ENCODE data around the gene CEP41.

CEP41 gene

DNA sequence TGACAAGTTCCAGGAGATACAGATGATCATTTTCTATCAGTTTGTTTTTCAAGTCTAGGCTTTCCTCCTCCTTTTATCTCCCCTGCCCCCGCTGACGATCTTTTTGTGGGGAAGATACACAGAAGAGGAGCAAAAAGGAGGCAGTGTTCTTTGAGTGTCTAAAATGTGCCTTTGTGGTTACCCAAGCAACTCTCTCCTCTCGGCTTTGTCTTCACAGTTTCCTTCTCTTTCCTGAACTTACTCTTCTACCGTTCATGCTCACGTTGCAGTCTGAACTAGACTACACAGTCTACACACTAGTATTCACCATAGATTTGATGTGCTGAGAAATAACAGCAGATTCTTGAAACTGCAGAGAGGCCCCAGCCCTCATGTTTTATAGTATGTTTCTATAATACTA, 23.6 kb downstream of the CEP41 start:
- peak in 3 of 6 experiments; percentile 21 to 51 (median 44) for DNase-seq

DNA sequence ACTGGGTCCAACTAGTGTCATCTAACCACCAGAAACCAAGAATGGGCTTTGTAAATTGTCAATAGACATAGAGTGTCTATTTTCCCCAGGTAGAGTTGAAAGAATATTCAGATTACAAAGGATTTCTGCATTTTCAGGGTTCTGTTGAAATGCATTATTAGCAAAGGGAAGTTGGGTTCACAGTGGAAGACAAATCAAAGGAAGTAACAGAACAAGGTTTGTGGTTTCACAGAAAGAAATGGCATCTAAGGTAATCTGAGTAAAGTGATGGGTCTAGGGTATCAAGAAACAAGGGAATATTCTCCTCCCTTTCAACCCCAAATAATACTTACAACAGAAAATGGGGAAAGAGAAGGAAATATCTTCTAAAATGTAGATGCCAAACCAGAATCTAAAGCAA, 25.8 kb downstream of the CEP41 start:
- peak in 3 of 6 experiments; percentile 34 to 49 (median 42) for DNase-seq

DNA sequence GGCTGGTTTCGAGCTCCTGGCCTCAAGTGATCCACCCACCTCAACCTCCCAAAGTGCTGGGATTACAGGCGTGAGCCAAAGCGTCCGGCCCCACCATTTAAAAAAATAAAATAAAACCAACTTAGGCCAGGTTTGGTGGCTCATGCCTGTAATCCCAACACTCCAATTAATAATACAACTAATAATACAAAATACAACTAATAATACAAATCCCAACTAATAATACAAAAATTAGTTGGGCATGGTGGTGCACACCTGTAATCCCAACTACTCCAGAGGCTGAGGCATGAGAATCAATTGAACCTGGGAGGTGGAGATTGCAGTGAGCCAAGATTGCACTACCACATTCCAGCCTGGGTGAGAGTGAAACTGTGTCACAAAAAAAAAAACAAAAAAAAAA, 27.6 kb downstream of the CEP41 start:
- DNase-seq = no peak

DNA sequence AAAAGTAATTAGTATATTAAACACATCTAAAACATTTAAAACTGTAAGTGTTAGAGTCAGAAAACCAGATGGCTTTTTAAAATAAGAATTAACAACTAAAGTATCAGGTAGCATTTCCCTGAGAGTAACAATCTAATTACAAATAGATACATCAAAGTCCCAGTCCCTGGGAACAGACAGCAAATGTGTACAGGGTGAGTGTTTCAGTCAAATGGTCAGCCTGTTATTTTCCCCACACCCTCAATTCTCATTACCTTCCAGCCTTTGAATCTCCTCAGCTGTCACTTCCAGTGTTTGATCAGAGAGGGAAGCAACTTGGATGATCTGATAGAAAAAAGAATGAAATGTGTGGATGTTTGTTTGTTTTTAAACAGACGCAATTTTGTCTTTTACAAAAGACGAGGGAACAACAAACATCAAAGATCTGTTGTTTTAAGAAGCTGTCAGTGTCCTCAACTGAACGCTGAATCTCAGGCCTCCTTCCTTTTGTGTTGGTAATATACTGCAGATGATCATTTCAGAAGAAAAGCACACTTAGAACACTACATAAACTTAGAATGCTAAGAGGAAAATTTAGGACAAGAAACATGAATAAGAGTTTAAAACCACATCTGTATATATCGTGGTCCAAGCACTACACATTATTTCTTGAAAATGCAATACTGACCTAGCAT, 29.8 kb downstream of the CEP41 start:
- no peak for DNase-seq

DNA sequence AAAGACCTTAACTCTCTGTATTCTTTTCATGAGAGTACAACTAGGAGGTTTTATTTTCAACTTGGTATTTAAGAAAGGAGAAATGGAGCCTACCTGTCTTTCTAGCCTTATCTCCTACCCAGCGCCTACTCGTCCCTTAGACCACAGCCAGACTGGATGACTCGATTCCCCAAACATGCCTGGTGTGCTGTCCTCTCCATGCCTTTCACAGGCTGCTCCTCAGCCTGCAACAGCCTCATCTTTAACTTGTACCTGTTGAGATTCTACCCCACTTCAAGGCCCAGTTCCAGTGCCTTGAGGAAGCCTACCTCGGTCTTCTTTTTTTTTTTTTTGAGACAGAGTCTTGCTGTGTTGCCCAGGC, 31.1 kb downstream of the CEP41 start:
- no peak for DNase-seq

DNA sequence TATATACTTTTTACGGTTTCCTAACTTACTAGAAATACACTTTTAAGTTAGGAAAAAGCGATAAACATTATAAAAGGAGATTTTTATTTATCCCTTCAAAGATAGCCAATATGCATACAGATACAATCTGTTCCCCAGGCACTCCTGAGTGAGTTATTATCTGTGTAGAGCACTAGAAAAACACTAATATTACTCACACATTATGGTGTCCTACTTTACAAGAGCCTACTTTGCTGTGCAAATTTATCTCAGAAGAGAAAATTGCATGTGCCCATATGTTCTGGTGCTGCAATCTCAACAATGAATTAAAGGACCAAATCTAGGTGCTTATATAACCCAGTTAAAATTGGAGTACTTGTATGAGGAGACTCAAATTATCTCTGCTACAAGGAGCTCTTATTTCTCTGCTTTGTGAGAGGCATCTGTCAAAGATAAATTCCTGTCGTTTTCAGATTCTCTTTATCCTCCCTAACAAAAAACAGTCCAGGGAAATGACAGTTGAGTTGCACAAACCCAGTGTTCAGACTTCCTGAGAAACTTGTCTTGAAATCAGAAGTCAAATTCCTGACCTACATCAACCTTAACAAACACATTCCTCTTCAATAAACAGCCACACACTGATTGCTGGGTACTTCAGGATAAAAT, 31.6 kb downstream of the CEP41 start:
- DNase-seq = no peak

DNA sequence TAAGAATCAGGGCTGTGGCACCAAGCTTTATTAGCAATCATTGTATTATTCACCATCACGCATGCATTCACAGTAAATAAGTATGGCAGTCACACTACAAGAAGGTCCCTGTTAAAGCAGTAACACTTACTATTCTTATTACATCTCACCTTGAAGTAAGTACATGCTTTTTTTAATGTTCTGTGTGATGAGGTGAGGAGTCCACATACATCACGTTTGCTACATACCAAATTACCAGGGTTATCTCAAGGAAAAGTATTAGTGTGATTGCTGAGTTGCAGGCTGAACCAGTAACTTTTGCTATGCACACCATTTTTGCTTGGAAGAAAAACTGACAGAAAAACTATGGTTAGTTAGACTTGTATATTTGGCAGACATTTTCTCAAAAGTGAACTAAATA, 35.8 kb downstream of the CEP41 start:
- DNase-seq = no peak

DNA sequence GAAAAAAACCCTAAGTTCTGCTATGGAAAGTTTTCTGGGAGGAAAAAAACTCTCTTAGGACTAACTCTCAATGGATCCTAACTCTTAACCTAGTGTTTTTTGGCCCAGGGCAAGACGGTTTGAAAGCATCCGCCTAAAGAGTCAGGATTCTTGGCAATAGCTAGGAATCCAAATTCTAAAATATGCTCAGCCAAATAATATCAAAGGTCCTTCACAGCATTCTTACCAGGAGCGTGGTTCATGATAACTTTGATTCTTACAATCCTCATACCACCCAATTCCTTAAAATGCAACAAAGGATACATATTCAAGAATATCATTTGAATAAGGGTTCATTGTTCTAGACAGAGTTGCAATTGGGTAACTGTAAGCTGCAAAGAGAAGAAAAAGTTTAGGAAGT, 39.2 kb downstream of the CEP41 start:
- DNase-seq = no peak

DNA sequence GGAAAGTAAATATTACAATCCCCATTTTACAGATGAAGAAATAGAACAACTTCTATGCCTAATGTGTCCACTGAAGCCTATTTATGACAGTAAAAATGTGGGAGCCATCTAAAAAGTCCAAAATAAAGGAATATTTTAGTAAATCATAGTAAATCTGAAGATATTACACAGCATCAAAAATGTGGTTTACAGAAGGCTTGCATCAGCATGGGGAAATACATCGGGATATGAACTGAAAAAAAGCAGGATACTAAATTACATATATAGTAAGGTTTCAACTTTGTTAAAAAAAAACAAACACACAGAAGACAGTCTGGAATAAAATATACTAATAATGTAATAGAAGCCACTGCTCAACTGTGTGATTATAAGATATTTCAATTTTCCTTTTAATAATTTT, 39.7 kb downstream of the CEP41 start:
- DNase-seq = no peak

DNA sequence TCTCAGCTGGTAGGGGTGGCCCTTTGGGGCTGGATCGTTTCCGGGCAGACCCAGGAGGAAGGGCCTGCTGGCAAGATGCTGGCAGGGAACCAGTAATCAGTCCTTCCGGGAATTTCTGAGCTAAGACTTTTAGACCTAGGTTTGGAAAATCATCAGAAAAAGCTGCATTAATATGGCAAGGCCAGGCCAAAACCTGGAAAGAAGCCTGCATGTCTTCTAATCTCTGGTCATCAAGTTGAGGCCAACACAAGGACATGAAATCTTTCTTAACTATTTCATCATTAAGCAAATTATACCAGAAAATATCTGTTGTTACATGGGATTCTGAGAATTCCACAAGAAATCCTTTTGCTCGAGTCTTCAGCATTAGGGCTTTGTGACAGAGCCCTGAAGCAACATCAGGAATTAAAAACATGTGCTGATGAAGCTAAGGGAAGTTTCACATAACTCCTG, 40.7 kb downstream of the CEP41 start:
- DNase-seq = no peak

DNA sequence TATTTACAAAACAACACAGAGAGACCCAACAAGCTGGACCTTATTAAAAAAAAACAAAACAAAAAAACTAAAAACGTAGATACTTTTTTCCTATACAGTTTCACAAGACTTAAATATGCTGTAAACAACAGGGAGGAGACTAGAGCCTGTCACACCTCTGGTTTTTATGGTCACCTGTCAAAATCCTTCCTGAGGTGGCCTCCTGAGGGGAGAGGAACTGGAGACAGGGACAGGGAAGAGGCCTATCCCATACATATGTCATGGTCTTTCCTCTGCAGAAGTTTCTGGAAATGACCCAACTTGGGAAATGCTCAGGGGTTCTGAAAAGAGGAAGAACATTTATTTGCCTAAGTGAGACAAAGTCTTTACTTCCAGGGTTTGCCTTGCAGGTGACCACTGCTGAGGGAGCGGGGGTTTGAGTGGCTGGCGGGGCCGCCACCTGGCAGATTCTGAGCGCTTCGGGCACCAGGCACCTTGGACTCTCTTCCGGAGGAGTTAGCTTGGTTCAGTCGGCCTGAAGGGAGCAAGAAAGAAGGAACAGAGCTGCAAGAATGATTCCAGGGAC, 42.2 kb downstream of the CEP41 start:
- no peak for DNase-seq

DNA sequence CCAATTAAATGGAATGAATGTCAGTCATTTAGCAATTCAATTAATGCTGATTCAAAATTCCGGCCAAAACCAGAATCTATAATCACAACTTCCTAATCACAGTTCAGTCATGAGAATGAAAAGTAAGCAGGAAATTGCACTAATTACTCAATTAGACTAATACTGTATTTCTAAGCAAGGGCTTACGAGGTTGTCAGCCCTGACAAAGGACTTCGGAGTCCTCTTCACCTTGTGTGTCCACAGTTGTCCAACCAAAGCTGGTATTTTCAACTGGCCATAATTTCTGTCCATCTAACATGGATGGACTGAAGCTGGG, 43.1 kb downstream of the CEP41 start:
- DNase-seq = no peak

DNA sequence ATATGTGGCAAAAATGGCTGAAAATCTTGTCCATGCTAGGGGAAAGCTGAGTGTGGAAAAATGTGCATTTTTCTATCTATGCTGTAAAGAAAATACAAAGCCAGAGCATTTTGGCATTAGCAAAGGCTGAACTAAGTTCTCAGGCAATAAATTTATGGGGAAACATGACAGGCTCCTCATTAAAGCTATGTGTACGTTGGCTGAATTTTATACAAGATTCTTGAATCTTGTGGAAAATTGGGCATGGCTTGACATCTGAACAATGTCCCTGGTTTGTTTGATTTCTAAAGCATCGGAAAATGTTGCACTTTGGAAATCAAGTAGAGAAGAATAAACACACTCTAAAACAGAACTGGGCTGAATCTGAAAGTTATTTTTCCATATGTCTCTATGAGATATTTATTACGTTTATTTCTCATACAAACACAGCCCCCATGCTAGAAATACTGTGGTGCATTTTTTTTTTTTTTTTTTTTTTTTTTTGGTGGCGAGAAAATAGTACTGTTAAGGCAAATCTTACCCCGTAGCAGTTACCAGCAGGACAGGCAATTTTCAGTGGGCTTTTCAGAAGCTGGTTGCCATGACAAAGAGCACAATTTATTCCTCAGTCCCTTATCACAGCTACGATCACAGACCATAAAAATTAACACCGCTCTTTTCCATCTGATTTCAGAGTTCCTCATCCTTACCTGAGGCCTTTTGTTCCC, 43.6 kb downstream of the CEP41 start:
- DNase-seq = no peak

DNA sequence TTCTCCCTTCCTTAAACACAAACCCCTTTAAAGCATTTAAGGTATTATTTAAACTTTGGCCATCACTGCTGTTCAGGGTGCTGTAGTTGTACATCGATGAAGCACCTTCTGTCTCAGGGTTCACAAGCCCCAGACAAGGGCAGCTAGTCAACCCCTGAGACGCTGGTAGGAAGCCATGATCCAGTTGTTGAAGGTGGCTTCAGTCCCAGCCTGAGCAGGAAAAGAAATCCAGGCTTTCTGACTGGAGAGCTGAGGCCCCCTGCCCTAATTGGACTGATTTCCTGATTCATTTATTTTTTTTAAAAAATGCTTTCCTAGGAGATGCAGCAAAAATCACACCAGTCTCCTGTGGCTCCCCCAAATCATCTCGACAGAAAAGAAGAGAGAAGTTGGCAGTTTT, 44.7 kb downstream of the CEP41 start:
- no peak for DNase-seq

DNA sequence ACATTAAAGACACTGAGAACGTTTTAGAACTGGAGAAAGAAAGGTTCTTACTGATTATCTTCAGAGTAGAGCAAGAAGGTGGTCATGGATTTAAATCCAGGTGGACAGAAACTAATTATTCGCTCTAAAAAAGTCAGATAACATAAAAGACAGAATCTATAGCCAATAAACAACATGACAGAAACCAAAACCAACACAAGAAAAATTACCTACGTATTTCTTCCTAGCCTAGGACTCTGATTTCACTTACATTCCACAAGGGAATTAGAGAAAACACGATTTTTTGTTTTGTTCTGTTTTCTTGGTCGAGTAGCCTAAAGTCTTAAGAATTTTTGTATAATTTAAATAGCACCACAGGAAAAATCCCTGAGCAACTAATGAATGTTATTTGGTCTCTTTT, 45.4 kb downstream of the CEP41 start:
- DNase-seq = no peak

DNA sequence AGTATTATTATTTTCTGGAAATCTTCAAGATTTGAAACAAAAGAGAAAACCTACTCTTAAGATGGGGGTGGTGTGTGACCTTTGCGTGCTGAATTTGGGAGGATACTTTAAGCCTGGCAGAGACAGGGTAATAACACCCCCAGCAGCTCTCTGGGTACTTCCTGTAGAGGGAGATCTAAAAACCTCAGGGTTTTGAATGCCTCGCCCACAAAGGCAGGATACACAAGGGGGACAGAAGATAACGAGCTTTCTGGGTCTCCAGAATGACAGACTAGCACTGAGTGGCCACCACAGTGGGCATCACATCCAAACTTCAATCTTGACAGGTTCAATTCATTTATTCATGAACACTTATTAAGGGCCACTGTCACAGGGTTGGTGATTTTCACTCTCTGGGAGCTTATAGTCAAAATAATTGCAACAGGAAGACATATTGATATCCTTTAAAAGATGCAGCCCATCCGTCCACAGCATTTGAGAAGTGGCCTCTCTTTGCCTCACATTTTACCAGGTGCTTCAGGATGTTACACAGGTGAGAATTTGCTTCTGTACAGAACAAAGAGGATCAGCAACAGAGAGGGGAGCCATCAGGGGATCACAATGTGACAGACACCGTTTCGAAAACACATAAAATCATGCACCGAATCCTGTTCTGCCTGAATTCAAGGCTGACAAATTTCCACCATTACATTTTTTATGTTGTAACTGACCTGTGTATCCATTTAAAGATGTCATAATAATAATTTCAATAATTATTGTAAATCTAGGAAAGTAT, 46.2 kb downstream of the CEP41 start:
- peak in 4 of 6 experiments; percentile 6 to 63 (median 51) for DNase-seq

DNA sequence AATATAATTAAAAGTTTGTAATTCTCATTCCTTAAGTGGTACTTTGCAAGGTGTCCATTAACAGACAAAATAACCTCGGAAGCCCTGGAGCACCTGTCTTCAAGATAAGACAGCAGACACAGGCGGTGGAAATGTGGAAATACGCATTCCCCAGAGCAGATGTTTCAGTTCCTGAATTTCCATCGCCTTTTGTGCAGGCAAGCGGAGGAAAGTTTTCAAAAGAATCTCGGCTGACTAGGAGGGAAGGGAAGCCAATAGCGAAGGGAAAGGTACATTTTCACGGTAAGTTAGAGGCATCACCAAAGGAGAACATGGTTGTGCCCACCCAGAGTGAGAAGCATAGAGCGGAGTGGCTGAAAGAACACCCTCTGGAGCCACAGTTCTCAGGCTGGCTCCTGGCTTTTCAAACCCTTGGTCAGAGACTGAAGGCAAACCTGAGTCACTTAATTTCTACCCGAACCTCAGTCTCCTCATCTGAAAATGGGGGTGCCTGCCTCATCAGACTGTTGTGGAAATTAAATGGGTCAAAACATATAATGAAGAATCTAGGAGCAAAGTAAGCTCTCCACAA, 46.9 kb downstream of the CEP41 start:
- no peak for DNase-seq

DNA sequence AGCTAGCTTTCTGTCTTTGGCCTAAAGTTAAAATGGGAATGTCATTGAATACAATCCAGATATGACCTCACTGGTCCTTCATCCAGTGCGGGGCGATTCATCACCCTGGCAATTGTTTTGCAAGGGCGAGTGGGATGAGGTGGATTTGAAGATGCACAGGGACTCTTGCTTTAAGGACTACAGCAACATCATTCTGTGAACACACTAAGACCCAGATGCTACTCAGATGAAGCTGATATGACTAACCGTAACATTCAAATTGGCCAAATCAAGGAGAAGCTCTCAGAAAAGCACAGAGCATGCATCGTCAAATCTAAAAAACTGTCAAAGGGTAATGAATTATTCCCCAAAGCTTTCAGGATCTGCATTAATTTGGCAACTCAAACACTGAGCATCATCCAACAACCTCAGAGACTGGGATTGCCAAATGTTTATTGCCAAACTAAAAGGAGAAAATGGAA, 47.7 kb downstream of the CEP41 start:
- DNase-seq = no peak

DNA sequence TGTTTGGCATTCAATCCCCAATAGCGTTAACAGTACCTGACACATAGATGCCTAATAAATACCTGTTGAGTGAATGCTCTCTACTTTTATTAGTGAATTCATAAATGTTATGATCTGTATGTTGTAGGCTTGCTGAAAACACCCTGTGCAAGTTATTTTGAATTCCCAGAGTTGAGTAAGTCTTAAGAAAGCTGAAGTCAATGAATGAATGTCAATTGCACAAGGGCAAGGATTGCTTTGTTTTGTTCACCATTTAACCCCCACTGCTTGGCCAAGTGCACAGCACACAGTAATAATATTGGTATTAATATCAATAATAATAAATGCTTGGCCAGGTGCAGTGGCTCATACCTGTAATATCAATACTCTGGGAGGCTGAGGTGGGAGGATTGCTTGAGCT, 50.3 kb downstream of the CEP41 start:
- DNase-seq = no peak

DNA sequence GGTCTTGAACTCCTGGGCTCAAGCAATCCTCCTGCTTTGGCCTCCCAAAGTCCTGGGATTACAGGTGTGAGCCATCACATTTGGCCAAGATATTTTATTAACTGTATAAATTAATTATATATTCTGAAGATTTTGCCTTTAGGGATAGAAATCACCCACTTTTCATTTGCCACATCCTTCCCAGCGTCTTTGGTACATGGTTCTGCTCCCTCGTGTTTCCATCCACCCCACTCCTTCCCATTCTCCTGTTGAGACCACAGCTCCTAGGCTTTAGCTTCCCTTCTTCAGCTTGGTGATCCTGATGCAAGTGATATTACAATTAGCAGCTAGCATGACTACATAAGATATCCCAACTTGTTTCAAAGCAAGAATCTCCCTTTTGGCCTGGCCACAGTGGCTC, 52.1 kb downstream of the CEP41 start:
- no peak for DNase-seq

DNA sequence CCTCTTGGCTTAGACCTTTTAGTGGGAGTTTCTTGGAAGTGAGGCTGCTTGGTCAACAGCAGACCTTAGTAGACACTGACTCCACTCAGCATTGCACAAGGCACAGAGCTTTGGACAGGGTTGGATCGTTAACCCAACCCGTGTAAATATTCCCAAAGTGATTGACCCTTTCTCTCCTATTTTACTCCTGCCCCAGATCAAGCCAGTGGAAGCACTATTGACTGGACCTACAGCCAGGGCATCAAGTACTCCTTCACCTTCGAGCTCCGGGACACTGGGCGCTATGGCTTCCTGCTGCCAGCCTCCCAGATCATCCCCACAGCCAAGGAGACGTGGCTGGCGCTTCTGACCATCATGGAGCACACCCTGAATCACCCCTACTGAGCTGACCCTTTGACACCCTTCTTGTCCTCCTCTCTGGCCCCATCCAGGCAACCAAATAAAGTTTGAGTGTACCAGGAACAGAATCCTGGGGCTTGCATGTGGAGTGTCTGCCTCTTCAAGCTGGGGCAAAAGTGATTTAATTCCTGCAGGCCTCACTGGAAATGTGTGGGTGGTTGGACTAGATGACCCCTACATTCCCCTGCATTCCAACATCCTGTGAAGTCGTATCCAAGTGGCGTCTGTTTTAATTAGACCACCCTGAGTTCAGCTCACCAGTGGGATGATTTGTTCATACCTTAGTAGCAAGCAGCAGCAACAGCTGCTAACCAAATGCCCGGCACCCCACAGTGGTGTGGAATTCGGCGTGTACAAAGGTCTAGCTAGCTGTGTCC, 53.0 kb downstream of the CEP41 start:
- DNase-seq = no peak

DNA sequence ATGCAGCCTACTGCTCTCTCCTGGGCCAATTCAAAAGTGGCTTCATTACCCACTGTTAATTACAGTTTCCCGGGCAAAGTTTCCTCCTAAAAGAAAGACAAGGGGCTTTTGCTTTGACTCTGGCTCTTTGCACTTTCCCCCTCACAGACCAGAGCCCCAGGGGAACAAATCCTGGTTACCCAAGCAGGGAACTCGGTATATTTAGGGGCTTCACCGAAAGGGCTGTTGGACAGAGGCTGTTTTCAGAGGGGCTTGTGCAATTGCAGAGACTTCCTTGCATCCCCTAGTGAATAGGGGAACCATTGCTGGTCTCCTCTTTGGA, 53.5 kb downstream of the CEP41 start:
- DNase-seq = no peak

Measured in stimulated activated naive CD4-positive, alpha-beta T cell (primary cell).